ENCODE data around the gene TACR1.

DNA sequence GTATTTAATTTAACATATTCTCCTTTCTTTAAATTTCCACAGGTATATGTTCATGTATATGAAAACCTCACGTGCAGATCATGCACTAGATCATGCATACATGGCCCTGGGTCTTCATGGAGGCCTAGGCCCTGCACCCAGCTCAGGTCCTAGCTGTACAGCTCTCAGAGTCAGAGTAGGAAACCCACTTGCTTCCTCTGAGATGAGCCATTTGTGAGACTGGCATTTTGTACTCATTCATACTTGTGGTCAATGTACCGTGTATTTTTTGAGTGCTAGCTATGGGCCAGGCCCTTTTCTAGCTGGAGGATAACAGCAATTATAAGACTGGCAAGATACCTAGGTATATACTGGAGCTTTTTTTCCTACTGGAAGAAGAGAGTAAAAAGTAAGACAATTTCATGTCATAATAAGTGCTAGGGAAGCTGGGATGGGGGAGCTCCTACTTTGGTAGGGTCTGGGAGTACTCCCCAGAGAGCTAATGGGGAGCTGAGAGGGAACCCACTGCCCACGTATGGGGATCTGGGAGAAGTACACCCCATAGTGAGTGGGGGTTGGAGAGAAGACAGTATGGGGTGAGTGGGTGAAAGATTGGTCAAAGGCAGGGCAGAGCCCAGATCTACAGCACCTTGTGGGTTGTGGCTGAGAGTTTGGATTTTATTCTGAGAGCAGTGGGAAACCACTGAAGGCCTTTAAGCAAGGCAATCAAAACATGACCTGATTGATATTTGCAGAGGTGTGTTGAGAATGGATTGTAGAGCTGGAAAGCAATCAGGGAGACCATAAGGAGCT is 168.9 kb downstream of the TACR1 start:
- TF ChIP-seq, protein P1, sequence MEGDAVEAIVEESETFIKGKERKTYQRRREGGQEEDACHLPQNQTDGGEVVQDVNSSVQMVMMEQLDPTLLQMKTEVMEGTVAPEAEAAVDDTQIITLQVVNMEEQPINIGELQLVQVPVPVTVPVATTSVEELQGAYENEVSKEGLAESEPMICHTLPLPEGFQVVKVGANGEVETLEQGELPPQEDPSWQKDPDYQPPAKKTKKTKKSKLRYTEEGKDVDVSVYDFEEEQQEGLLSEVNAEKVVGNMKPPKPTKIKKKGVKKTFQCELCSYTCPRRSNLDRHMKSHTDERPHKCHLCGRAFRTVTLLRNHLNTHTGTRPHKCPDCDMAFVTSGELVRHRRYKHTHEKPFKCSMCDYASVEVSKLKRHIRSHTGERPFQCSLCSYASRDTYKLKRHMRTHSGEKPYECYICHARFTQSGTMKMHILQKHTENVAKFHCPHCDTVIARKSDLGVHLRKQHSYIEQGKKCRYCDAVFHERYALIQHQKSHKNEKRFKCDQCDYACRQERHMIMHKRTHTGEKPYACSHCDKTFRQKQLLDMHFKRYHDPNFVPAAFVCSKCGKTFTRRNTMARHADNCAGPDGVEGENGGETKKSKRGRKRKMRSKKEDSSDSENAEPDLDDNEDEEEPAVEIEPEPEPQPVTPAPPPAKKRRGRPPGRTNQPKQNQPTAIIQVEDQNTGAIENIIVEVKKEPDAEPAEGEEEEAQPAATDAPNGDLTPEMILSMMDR (tag by site-specific recombination; IDR thresholded peaks at IDR 0.05), result no peak
- TF ChIP-seq ZBTB1 (tag by site-specific recombination; IDR thresholded peaks at IDR 0.05) (no peak), ZNF114 (tag by site-specific recombination; IDR thresholded peaks at IDR 0.05) (no peak), YY1 (tag by site-specific recombination; IDR thresholded peaks at IDR 0.05) (no peak), ZNF416 (tag by site-specific recombination; IDR thresholded peaks at IDR 0.05) (no peak), ZNF629 (tag by site-specific recombination; IDR thresholded peaks at IDR 0.05) (no peak), ZNF184 (tag by site-specific recombination; IDR thresholded peaks at IDR 0.05) (no peak), ZNF707 (tag by site-specific recombination; IDR thresholded peaks at IDR 0.05) (no peak), ZNF404 (tag by site-specific recombination; IDR thresholded peaks at IDR 0.05) (no peak), HOXD13 (CRISPR knock-in tag; IDR thresholded peaks at IDR 0.05; ENCODE audit: borderline replicate concordance) (no peak)
- TF ChIP-seq, protein P2, sequence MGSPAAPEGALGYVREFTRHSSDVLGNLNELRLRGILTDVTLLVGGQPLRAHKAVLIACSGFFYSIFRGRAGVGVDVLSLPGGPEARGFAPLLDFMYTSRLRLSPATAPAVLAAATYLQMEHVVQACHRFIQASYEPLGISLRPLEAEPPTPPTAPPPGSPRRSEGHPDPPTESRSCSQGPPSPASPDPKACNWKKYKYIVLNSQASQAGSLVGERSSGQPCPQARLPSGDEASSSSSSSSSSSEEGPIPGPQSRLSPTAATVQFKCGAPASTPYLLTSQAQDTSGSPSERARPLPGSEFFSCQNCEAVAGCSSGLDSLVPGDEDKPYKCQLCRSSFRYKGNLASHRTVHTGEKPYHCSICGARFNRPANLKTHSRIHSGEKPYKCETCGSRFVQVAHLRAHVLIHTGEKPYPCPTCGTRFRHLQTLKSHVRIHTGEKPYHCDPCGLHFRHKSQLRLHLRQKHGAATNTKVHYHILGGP (tag by site-specific recombination; IDR thresholded peaks at IDR 0.05), result no peak
- TF ChIP-seq, protein P3, sequence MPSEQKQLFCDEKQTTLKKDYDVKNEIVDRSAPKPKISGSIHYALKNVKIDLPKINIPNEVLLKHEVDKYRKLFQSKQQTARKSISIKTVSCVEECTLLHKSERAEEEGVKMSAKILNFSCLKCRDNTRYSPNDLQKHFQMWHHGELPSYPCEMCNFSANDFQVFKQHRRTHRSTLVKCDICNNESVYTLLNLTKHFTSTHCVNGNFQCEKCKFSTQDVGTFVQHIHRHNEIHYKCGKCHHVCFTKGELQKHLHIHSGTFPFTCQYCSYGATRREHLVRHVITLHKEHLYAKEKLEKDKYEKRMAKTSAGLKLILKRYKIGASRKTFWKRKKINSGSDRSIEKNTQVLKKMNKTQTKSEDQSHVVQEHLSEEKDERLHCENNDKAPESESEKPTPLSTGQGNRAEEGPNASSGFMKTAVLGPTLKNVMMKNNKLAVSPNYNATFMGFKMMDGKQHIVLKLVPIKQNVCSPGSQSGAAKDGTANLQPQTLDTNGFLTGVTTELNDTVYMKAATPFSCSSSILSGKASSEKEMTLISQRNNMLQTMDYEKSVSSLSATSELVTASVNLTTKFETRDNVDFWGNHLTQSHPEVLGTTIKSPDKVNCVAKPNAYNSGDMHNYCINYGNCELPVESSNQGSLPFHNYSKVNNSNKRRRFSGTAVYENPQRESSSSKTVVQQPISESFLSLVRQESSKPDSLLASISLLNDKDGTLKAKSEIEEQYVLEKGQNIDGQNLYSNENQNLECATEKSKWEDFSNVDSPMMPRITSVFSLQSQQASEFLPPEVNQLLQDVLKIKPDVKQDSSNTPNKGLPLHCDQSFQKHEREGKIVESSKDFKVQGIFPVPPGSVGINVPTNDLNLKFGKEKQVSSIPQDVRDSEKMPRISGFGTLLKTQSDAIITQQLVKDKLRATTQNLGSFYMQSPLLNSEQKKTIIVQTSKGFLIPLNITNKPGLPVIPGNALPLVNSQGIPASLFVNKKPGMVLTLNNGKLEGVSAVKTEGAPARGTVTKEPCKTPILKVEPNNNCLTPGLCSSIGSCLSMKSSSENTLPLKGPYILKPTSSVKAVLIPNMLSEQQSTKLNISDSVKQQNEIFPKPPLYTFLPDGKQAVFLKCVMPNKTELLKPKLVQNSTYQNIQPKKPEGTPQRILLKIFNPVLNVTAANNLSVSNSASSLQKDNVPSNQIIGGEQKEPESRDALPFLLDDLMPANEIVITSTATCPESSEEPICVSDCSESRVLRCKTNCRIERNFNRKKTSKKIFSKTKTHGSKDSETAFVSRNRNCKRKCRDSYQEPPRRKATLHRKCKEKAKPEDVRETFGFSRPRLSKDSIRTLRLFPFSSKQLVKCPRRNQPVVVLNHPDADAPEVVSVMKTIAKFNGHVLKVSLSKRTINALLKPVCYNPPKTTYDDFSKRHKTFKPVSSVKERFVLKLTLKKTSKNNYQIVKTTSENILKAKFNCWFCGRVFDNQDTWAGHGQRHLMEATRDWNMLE (tag by site-specific recombination; conservative IDR thresholded peaks at IDR 0.05; ENCODE audit: low read depth), result no peak
- TF ChIP-seq, protein P4, sequence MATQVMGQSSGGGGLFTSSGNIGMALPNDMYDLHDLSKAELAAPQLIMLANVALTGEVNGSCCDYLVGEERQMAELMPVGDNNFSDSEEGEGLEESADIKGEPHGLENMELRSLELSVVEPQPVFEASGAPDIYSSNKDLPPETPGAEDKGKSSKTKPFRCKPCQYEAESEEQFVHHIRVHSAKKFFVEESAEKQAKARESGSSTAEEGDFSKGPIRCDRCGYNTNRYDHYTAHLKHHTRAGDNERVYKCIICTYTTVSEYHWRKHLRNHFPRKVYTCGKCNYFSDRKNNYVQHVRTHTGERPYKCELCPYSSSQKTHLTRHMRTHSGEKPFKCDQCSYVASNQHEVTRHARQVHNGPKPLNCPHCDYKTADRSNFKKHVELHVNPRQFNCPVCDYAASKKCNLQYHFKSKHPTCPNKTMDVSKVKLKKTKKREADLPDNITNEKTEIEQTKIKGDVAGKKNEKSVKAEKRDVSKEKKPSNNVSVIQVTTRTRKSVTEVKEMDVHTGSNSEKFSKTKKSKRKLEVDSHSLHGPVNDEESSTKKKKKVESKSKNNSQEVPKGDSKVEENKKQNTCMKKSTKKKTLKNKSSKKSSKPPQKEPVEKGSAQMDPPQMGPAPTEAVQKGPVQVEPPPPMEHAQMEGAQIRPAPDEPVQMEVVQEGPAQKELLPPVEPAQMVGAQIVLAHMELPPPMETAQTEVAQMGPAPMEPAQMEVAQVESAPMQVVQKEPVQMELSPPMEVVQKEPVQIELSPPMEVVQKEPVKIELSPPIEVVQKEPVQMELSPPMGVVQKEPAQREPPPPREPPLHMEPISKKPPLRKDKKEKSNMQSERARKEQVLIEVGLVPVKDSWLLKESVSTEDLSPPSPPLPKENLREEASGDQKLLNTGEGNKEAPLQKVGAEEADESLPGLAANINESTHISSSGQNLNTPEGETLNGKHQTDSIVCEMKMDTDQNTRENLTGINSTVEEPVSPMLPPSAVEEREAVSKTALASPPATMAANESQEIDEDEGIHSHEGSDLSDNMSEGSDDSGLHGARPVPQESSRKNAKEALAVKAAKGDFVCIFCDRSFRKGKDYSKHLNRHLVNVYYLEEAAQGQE (tag by site-specific recombination; IDR thresholded peaks at IDR 0.05), result no peak
- TF ChIP-seq, protein P5, sequence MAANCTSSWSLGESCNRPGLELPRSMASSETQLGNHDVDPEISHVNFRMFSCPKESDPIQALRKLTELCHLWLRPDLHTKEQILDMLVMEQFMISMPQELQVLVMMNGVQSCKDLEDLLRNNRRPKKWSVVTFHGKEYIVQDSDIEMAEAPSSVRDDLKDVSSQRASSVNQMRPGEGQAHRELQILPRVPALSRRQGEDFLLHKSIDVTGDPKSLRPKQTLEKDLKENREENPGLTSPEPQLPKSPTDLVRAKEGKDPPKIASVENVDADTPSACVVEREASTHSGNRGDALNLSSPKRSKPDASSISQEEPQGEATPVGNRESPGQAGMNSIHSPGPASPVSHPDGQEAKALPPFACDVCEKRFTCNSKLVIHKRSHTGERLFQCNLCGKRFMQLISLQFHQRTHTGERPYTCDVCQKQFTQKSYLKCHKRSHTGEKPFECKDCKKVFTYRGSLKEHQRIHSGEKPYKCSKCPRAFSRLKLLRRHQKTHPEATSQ (tag by site-specific recombination; IDR thresholded peaks at IDR 0.05), result no peak

Measured in HEK293 (cell line).